Measurements from ENCODE around the gene SLC6A19.

Gene SLC6A19

GRCh38 chr5:1209896-1210776, 8.7 kb downstream of the SLC6A19 start:
- DNase-seq (ENCODE audit: low spot score): no peak

GRCh38 chr5:1210832-1211251, 9.4 kb downstream of the SLC6A19 start:
- no peak for DNase-seq (ENCODE audit: low spot score)

GRCh38 chr5:1211701-1212100, 10.3 kb downstream of the SLC6A19 start:
- DNase-seq (ENCODE audit: low spot score): no peak

GRCh38 chr5:1212271-1212670, 10.9 kb downstream of the SLC6A19 start:
- DNase-seq (ENCODE audit: low spot score): no peak

GRCh38 chr5:1212881-1213280, 11.5 kb downstream of the SLC6A19 start:
- no peak for DNase-seq (ENCODE audit: low spot score)

- DNase-seq (ENCODE audit: low spot score): no peak
These were observed 12.2 kb downstream of the SLC6A19 start for GRCh38 chr5:1213508-1214162.

GRCh38 chr5:1214163-1214935, 13.0 kb downstream of the SLC6A19 start:
- DNase-seq (ENCODE audit: low spot score): no peak

- DNase-seq (ENCODE audit: low spot score): no peak
These were observed 13.5 kb downstream of the SLC6A19 start for GRCh38 chr5:1214936-1215220.

GRCh38 chr5:1215320-1216096, 14.1 kb downstream of the SLC6A19 start:
- DNase-seq (ENCODE audit: low spot score): no peak

GRCh38 chr5:1216211-1216917, 15.0 kb downstream of the SLC6A19 start:
- DNase-seq (ENCODE audit: low spot score): no peak

- no peak for DNase-seq (ENCODE audit: low spot score)
These were observed 15.5 kb downstream of the SLC6A19 start for GRCh38 chr5:1216918-1217295.

GRCh38 chr5:1217596-1218206, 16.3 kb downstream of the SLC6A19 start:
- no peak for DNase-seq (ENCODE audit: low spot score)

- DNase-seq (ENCODE audit: low spot score): no peak
These were observed 17.1 kb downstream of the SLC6A19 start for GRCh38 chr5:1218351-1219080.

- no peak for DNase-seq (ENCODE audit: low spot score)
These were observed 17.8 kb downstream of the SLC6A19 start for GRCh38 chr5:1219098-1219767.

- DNase-seq (ENCODE audit: low spot score): no peak
These were observed 18.3 kb downstream of the SLC6A19 start for GRCh38 chr5:1219768-1220100.

- DNase-seq (ENCODE audit: low spot score): no peak
These were observed 19.0 kb downstream of the SLC6A19 start for GRCh38 chr5:1220351-1220750.

- no peak for DNase-seq (ENCODE audit: low spot score)
These were observed 19.4 kb downstream of the SLC6A19 start for GRCh38 chr5:1220831-1221230.

GRCh38 chr5:1221721-1222120, 20.3 kb downstream of the SLC6A19 start:
- DNase-seq (ENCODE audit: low spot score): no peak

GRCh38 chr5:1222147-1222546, 20.8 kb downstream of the SLC6A19 start:
- DNase-seq (ENCODE audit: low spot score): no peak
